ENCODE results near the gene ANLN. TPM values are rescaled to one million over a fixed set of nuclear protein-coding genes. Genes with fewer than 3 reads are reported as not detected.

Gene ANLN
- total and polyA plus RNA-seq, 4 donors, result 0.17 to 27.0 (median 1.3) TPM

DNA sequence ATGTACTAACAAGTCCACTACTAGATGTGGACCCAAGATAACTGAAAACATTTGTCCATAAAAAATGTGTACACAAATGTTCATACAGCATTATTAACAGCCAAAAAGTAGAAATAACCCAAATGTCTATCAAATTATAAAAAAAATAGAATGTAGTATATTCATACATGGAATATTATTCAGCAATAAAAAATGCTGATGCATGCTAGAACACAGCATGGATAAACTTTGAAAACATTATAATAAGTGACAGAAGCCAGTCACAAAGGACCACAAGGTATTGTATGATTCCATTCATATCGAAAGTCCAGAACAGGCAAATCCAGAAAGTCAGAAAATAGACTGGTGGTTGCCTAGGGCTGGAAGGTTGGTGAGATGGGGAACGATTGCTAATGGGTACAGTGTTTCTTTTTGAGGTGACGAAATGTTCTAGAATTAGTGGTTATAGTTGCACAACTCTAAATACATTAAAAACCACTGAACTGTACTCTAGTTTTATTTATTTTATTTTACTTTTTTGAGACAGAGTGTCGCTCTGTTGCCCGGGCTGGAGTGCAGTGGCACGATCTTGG lies 43.3 kb upstream of the ANLN start:
- no peak overlapping the region for H3K4me3 ChIP-seq (ENCODE audit: low read depth in 1 of 3, low read length in 3 of 3)
- H3K36me3 ChIP-seq (ENCODE audit: control insufficient read depth in 4 of 4, insufficient read depth in 3 of 4, low read depth in 1 of 4, low read length in 3 of 4), result no peaks in the 10 kb centered on the region
- H3K27ac ChIP-seq (ENCODE audit: low read depth in 1 of 2, low read length in 2 of 2), result no peak overlapping the region
- no peak for DNase-seq (ENCODE audit: low spot score)
- H3K4me1 ChIP-seq (ENCODE audit: control insufficient read depth in 4 of 4, insufficient read depth in 4 of 4, low read length in 3 of 4), result no peaks in the 10 kb centered on the region
- H3K9ac ChIP-seq (ENCODE audit: low read depth in 1 of 2, low read length in 2 of 2), result no peak overlapping the region
- TF ChIP-seq, protein P1, sequence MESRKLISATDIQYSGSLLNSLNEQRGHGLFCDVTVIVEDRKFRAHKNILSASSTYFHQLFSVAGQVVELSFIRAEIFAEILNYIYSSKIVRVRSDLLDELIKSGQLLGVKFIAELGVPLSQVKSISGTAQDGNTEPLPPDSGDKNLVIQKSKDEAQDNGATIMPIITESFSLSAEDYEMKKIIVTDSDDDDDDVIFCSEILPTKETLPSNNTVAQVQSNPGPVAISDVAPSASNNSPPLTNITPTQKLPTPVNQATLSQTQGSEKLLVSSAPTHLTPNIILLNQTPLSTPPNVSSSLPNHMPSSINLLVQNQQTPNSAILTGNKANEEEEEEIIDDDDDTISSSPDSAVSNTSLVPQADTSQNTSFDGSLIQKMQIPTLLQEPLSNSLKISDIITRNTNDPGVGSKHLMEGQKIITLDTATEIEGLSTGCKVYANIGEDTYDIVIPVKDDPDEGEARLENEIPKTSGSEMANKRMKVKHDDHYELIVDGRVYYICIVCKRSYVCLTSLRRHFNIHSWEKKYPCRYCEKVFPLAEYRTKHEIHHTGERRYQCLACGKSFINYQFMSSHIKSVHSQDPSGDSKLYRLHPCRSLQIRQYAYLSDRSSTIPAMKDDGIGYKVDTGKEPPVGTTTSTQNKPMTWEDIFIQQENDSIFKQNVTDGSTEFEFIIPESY (IDR thresholded peaks at IDR 0.05), result no peak
- TF ChIP-seq, protein P2, sequence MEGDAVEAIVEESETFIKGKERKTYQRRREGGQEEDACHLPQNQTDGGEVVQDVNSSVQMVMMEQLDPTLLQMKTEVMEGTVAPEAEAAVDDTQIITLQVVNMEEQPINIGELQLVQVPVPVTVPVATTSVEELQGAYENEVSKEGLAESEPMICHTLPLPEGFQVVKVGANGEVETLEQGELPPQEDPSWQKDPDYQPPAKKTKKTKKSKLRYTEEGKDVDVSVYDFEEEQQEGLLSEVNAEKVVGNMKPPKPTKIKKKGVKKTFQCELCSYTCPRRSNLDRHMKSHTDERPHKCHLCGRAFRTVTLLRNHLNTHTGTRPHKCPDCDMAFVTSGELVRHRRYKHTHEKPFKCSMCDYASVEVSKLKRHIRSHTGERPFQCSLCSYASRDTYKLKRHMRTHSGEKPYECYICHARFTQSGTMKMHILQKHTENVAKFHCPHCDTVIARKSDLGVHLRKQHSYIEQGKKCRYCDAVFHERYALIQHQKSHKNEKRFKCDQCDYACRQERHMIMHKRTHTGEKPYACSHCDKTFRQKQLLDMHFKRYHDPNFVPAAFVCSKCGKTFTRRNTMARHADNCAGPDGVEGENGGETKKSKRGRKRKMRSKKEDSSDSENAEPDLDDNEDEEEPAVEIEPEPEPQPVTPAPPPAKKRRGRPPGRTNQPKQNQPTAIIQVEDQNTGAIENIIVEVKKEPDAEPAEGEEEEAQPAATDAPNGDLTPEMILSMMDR (IDR thresholded peaks at IDR 0.05; ENCODE audit: low read depth, low read length, missing input control), result no peak
- TF ChIP-seq RXRA (IDR thresholded peaks at IDR 0.05), result no peak
- no peak for TF ChIP-seq JUND (IDR thresholded peaks at IDR 0.05)
- no peak for TF ChIP-seq RAD21 (IDR thresholded peaks at IDR 0.05)
- TF ChIP-seq, protein P3, sequence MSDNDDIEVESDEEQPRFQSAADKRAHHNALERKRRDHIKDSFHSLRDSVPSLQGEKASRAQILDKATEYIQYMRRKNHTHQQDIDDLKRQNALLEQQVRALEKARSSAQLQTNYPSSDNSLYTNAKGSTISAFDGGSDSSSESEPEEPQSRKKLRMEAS (IDR thresholded peaks at IDR 0.05), result no peak
- no peak for TF ChIP-seq FOXA1 (IDR thresholded peaks at IDR 0.05)
- TF ChIP-seq EGR1 (IDR thresholded peaks at IDR 0.05; ENCODE audit: low read depth in 2 of 2), result no peak
- TF ChIP-seq SP1 (IDR thresholded peaks at IDR 0.05), result no peak
- TF ChIP-seq HNF4G (IDR thresholded peaks at IDR 0.05), result no peak
- TF ChIP-seq TAF1 (conservative IDR thresholded peaks at IDR 0.05), result no peak
- no peak for TF ChIP-seq NR2F2 (IDR thresholded peaks at IDR 0.05)
- TF ChIP-seq HNF4A (conservative IDR thresholded peaks at IDR 0.05), result no peak
- TF ChIP-seq, protein P4, sequence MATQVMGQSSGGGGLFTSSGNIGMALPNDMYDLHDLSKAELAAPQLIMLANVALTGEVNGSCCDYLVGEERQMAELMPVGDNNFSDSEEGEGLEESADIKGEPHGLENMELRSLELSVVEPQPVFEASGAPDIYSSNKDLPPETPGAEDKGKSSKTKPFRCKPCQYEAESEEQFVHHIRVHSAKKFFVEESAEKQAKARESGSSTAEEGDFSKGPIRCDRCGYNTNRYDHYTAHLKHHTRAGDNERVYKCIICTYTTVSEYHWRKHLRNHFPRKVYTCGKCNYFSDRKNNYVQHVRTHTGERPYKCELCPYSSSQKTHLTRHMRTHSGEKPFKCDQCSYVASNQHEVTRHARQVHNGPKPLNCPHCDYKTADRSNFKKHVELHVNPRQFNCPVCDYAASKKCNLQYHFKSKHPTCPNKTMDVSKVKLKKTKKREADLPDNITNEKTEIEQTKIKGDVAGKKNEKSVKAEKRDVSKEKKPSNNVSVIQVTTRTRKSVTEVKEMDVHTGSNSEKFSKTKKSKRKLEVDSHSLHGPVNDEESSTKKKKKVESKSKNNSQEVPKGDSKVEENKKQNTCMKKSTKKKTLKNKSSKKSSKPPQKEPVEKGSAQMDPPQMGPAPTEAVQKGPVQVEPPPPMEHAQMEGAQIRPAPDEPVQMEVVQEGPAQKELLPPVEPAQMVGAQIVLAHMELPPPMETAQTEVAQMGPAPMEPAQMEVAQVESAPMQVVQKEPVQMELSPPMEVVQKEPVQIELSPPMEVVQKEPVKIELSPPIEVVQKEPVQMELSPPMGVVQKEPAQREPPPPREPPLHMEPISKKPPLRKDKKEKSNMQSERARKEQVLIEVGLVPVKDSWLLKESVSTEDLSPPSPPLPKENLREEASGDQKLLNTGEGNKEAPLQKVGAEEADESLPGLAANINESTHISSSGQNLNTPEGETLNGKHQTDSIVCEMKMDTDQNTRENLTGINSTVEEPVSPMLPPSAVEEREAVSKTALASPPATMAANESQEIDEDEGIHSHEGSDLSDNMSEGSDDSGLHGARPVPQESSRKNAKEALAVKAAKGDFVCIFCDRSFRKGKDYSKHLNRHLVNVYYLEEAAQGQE (IDR thresholded peaks at IDR 0.05), result no peak
- no peak for TF ChIP-seq YY1 (IDR thresholded peaks at IDR 0.05)
- no peaks in the 10 kb centered on the region for H3K9me3 ChIP-seq (ENCODE audit: control insufficient read depth in 4 of 4, low read length in 3 of 4)
- H3K27me3 ChIP-seq (ENCODE audit: control insufficient read depth in 4 of 4, insufficient read depth in 4 of 4, low read length in 3 of 4), result no peaks in the 10 kb centered on the region
- 87% methylated on average over 6 of the region's 6 CpGs for WGBS

DNA sequence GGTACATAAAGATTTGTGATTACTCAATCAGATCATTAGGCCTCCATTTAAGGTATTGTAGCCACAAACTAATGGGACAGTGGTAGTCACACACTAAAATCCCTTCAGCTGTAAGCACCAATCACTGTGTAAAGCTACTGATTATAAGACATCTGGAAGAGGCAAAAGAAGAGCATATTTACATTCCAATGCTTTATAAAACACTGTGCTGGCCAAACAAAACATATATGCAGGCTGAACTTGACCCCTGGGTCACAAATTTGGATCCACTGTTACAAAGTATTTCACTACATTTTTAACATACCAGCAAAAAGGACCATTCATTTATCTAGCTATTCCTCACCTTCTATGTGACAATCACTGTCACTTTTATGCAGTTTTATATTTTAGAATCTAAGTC lies 41.4 kb upstream of the ANLN start:
- no peak for DNase-seq (ENCODE audit: low spot score)
- H3K9ac ChIP-seq (ENCODE audit: low read depth in 1 of 2, low read length in 2 of 2), result no peak overlapping the region
- TF ChIP-seq, protein P3 (IDR thresholded peaks at IDR 0.05), result no peak
- TF ChIP-seq RXRA (IDR thresholded peaks at IDR 0.05), result no peak
- no peak for TF ChIP-seq SP1 (IDR thresholded peaks at IDR 0.05)
- TF ChIP-seq, protein P1 (IDR thresholded peaks at IDR 0.05), result no peak
- TF ChIP-seq EGR1 (IDR thresholded peaks at IDR 0.05; ENCODE audit: low read depth in 2 of 2), result no peak
- no peak for TF ChIP-seq JUND (IDR thresholded peaks at IDR 0.05)
- TF ChIP-seq, protein P2 (IDR thresholded peaks at IDR 0.05; ENCODE audit: low read depth, low read length, missing input control), result no peak
- TF ChIP-seq HNF4G (IDR thresholded peaks at IDR 0.05), result no peak
- no peak for TF ChIP-seq FOXA1 (IDR thresholded peaks at IDR 0.05)
- TF ChIP-seq, protein P5, sequence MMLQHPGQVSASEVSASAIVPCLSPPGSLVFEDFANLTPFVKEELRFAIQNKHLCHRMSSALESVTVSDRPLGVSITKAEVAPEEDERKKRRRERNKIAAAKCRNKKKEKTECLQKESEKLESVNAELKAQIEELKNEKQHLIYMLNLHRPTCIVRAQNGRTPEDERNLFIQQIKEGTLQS (IDR thresholded peaks at IDR 0.05), result no peak
- TF ChIP-seq TAF1 (conservative IDR thresholded peaks at IDR 0.05), result no peak
- no peak for TF ChIP-seq YY1 (IDR thresholded peaks at IDR 0.05)
- no peak for TF ChIP-seq RAD21 (IDR thresholded peaks at IDR 0.05)
- TF ChIP-seq HNF4A (conservative IDR thresholded peaks at IDR 0.05), result no peak
- H3K36me3 ChIP-seq (ENCODE audit: control insufficient read depth in 4 of 4, insufficient read depth in 3 of 4, low read depth in 1 of 4, low read length in 3 of 4), result no peaks in the 10 kb centered on the region
- no peaks in the 10 kb centered on the region for H3K4me1 ChIP-seq (ENCODE audit: control insufficient read depth in 4 of 4, insufficient read depth in 4 of 4, low read length in 3 of 4)
- no peaks in the 10 kb centered on the region for H3K9me3 ChIP-seq (ENCODE audit: control insufficient read depth in 4 of 4, low read length in 3 of 4)
- no peak overlapping the region for H3K4me3 ChIP-seq (ENCODE audit: low read depth in 1 of 3, low read length in 3 of 3)
- no peak overlapping the region for H3K27ac ChIP-seq (ENCODE audit: low read depth in 1 of 2, low read length in 2 of 2)
- no peaks in the 10 kb centered on the region for H3K27me3 ChIP-seq (ENCODE audit: control insufficient read depth in 4 of 4, insufficient read depth in 4 of 4, low read length in 3 of 4)

Data from liver (tissue), 9 donors.